ENCODE results near the gene DISP3.

DISP3 gene

GRCh38 chr1:11448373-11449099 is 30.4 kb upstream of the DISP3 start:
- no peak for FAIRE-seq
- no peak for TF ChIP-seq POLR2A (IDR thresholded peaks at IDR 0.05; ENCODE audit: low read depth, low read length)
- no peak for DNase-seq (ENCODE audit: insufficient read length, low spot score)

- DNase-seq (ENCODE audit: insufficient read length, low spot score) (no peak), FAIRE-seq (no peak)
- TF ChIP-seq POLR2A (IDR thresholded peaks at IDR 0.05; ENCODE audit: low read depth, low read length) = no peak
Measured at GRCh38 chr1:11449100-11449403, 29.9 kb upstream of the DISP3 start.

- no peak for TF ChIP-seq POLR2A (IDR thresholded peaks at IDR 0.05; ENCODE audit: low read depth, low read length)
- DNase-seq (ENCODE audit: insufficient read length, low spot score) = no peak
- no peak for FAIRE-seq
Measured at GRCh38 chr1:11450310-11450709, 28.6 kb upstream of the DISP3 start.

GRCh38 chr1:11453742-11454491 is 25.0 kb upstream of the DISP3 start:
- FAIRE-seq (no peak), DNase-seq (ENCODE audit: insufficient read length, low spot score) (no peak)
- TF ChIP-seq POLR2A (IDR thresholded peaks at IDR 0.05; ENCODE audit: low read depth, low read length) = no peak

GRCh38 chr1:11455967-11456570 is 22.9 kb upstream of the DISP3 start:
- TF ChIP-seq POLR2A (IDR thresholded peaks at IDR 0.05; ENCODE audit: low read depth, low read length) = no peak
- no peak for DNase-seq (ENCODE audit: insufficient read length, low spot score)
- FAIRE-seq = no peak

GRCh38 chr1:11456965-11457364 is 22.0 kb upstream of the DISP3 start:
- no peak for TF ChIP-seq POLR2A (IDR thresholded peaks at IDR 0.05; ENCODE audit: low read depth, low read length)
- DNase-seq (ENCODE audit: insufficient read length, low spot score) (no peak), FAIRE-seq (no peak)

- no peak for TF ChIP-seq POLR2A (IDR thresholded peaks at IDR 0.05; ENCODE audit: low read depth, low read length)
- FAIRE-seq = no peak
Measured at GRCh38 chr1:11458811-11459275, 20.1 kb upstream of the DISP3 start.

GRCh38 chr1:11461531-11462137 is 17.3 kb upstream of the DISP3 start:
- TF ChIP-seq POLR2A (IDR thresholded peaks at IDR 0.05; ENCODE audit: low read depth, low read length) = no peak
- FAIRE-seq (no peak), DNase-seq (ENCODE audit: insufficient read length, low spot score) (no peak)

More at GRCh38 chr1:11458811-11459275, 20.1 kb upstream of the DISP3 start:
- DNase-seq (ENCODE audit: insufficient read length, low spot score) = no peak

GRCh38 chr1:11462224-11462923 is 16.6 kb upstream of the DISP3 start:
- no peak for TF ChIP-seq POLR2A (IDR thresholded peaks at IDR 0.05; ENCODE audit: low read depth, low read length)
- DNase-seq (ENCODE audit: insufficient read length, low spot score) = no peak
- FAIRE-seq = no peak

- FAIRE-seq (no peak), DNase-seq (ENCODE audit: insufficient read length, low spot score) (no peak)
- TF ChIP-seq POLR2A (IDR thresholded peaks at IDR 0.05; ENCODE audit: low read depth, low read length) = no peak
Measured at GRCh38 chr1:11463177-11463576, 15.8 kb upstream of the DISP3 start.

GRCh38 chr1:11465307-11465706 is 13.6 kb upstream of the DISP3 start:
- no peak for TF ChIP-seq POLR2A (IDR thresholded peaks at IDR 0.05; ENCODE audit: low read depth, low read length)
- FAIRE-seq = no peak
- no peak for DNase-seq (ENCODE audit: insufficient read length, low spot score)

- no peak for DNase-seq (ENCODE audit: insufficient read length, low spot score)
- no peak for TF ChIP-seq POLR2A (IDR thresholded peaks at IDR 0.05; ENCODE audit: low read depth, low read length)
- no peak for FAIRE-seq
Measured at GRCh38 chr1:11466416-11466815, 12.5 kb upstream of the DISP3 start.

GRCh38 chr1:11468878-11469277 is 10.1 kb upstream of the DISP3 start:
- TF ChIP-seq POLR2A (IDR thresholded peaks at IDR 0.05; ENCODE audit: low read depth, low read length) = no peak
- FAIRE-seq (no peak), DNase-seq (ENCODE audit: insufficient read length, low spot score) (no peak)

GRCh38 chr1:11470912-11471311 is 8.0 kb upstream of the DISP3 start:
- no peak for DNase-seq (ENCODE audit: insufficient read length, low spot score)
- no peak for FAIRE-seq
- no peak for TF ChIP-seq POLR2A (IDR thresholded peaks at IDR 0.05; ENCODE audit: low read depth, low read length)

Measured in H54 (cell line).